ENCODE measurements around the gene SNORC.

- no peak for TF ChIP-seq CTCF (IDR thresholded peaks at IDR 0.05 in 8 of 11, conservative IDR thresholded peaks at IDR 0.05 in 3 of 11)
- no peak for TF ChIP-seq POLR2AphosphoS5 (IDR thresholded peaks at IDR 0.05)
- no peak for TF ChIP-seq POLR2A (IDR thresholded peaks at IDR 0.05)
Measured at GRCh38 chr2:232888839-232889529, 18.9 kb downstream of the SNORC start.
